Urinary bladder (tissue), 4 donors: ENCODE data around the gene GET3. TPM values are rescaled to one million over a fixed set of nuclear protein-coding genes. Genes with fewer than 3 reads are reported as not detected.
A peak's percentile ranks its signal among the peaks of the same experiment; 100 is the strongest.

Experiments used
- DNase-seq: peaks from one replicate; pipeline ENCODE4 v3.0.0-alpha.2; 2015; ENCODE audit errors: extremely low spot score
- H3K27ac ChIP-seq: one replicate; pipeline ENCODE4 v1.5.1; 2013; ENCODE audit warnings: low read depth, mild to moderate bottlenecking, moderate library complexity
- H3K36me3 ChIP-seq: one replicate; pipeline ENCODE4 v1.6.1; 2013; ENCODE audit warnings: mild to moderate bottlenecking, moderate library complexity; ENCODE audit not compliant: insufficient read depth
- H3K4me1 ChIP-seq: one replicate; pipeline ENCODE4 v1.6.1; 2013; ENCODE audit warnings: mild to moderate bottlenecking, moderate library complexity; ENCODE audit not compliant: insufficient read depth
- H3K4me3 ChIP-seq: one replicate; pipeline ENCODE4 v1.5.1; 2013; ENCODE audit warnings: low read depth, low read length
- WGBS: extraction: QIAGEN DNeasy Blood & Tissue Kit; methylation state at CpG from one replicate; pipeline ENCODE4 v1.1.7; 2013; 5-methylcytosine and 5-hydroxymethylcytosine counted together
- polyA plus RNA-seq: library from polyadenylated mRNA; stranded (reverse); fragments of 200-250 nt; gene quantifications from one replicate; pipeline ENCODE4 v1.2.3, GENCODE V29; 2013
- total RNA-seq: library from RNA; depleted of rRNA; stranded (reverse); fragments of >200 nt; gene quantifications from one replicate; pipeline ENCODE4 v1.2.3, GENCODE V29; 2014
- donor health status: healthy with polysubstance abuse.
- donor health status: healthy.

The GET3 gene
- total and polyA plus RNA-seq, 2 donors, result 22.7 to 84.4 TPM

DNA sequence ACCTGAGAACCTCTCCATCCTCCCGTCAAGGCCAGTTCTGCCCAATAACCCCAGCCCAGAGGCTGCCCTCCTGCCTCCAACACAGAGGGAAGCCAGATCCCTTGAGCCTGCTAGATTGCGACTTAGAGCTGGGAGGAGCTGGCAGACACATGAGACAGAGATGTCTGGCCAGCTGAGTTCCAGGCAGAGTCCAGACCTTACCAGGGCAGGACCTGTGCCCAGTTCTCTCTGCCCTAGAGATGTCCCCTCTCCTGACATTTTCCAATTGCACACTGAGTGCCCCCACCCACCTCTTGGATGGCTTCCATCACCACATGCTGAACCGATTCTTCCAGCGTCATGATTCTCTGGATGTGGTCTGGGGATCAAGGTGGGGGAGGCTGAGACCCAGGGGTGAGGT lies 35.0 kb downstream of the GET3 start:
- 74% methylated on average over 4 of the region's 4 CpGs for WGBS
- H3K4me3 ChIP-seq, result no peak overlapping the region
- no peaks in the 10 kb centered on the region for H3K36me3 ChIP-seq
- H3K27ac ChIP-seq, result no peak overlapping the region
- H3K4me1 ChIP-seq, result no peaks in the 10 kb centered on the region
- DNase-seq, result no peak

GRCh38 chr19:12773571-12773970 lies 36.3 kb downstream of the GET3 start:
- Histone ChIP-seq H3K4me1 (no peaks in the 10 kb centered on the region), H3K36me3 (no peaks in the 10 kb centered on the region), H3K4me3 (no peak overlapping the region), H3K27ac (no peak overlapping the region)
- no peak for DNase-seq
- WGBS, result 76% methylated on average over 2 of the region's 2 CpGs

DNA sequence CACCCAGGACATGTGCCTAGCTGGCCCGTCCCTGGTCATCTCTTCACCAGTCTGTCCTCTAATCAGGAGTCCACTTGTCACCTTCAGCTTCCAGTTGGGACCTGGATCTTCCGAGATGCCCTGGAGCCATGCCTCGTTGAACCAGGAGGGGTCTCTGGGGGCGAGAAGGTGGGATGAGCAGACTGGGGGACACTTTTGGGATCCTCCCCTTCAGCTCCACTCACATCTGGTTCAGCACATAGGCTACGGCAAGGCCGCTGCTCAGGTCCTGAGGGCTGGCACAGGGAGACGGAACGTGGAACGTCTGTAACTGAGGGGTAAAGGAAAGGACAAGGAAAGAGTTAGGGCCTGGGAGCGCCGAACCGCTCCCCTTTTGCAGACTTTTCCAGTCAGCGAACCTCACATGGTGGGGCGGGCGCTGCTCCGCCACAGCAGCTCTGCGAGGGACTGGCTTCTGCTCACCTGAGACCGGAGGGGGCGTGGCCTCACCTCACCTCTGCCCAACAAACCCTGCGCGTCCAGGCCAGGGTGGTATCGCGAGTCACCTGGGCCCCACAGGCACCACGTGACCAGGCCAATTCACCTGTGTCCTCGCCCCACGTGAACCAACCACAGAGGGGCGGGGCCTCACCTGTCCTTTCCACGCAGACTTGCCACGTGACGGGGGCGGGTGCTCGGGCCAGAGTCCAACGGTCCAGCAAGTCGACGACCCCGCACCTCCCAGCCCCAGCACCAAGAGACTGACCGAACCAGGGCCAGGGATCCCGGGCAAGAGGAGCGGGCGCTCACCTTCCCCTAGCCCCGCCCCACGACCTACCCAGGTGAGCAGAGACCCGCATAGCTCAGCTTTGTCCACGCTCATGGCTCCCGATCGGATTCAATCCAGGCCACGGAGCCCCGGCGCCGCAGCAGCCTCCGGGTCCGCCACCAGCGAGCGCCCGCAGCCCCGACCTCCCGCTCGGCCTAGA lies 37.6 kb downstream of the GET3 start, which contains the start of gene HOOK2:
Gene HOOK2 (minus strand): TSS at position 965 of the 968 bp plus-strand sequence. CDS start 103 bp downstream, at position 862.
- no peaks in the 10 kb centered on the region for H3K36me3 ChIP-seq
- 16% methylated on average over 58 of the region's 58 CpGs for WGBS
- H3K4me1 ChIP-seq, result no peaks in the 10 kb centered on the region
- H3K27ac ChIP-seq, result peak within 1 kb of the TSS; percentile 85
- DNase-seq, result no peak
- peak within 1 kb of the TSS; percentile 48 for H3K4me3 ChIP-seq

DNA sequence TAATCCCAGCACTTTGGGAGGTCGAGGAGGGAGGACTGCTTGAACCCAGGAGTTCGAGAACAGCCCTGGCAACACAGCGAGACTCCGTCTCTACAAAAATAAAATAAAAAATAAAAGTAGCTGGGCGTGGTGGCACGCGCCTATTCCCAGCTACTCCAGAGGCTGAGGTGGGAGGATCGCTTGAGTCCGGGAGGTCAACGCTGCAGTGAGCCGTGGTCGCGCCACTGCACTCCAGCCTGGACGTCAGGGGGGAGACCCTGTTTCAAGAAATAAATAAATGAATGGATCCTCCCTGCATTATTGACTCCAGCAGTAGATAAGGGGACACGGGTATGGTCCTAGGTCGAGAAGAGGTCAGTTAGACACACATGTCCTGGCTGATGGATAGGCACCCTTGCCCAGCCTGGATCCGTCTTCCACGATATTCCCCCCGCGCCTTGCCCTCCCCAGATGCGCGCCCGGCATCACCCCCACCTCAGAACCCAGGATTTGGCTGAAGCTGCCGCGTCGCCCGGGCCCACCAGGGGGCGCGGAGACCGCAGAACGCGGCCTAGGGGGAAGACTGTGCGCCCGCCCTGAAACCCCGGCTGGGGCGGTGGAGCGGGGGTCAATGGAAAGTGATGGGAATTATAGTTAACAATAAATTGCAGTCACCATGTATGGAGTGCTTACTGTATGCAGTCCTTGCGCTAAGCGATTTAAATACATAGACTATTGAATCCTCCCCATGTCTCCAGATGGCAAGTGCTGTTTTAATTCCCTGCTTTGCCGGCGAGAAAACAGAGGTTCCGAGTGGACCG lies 40.1 kb downstream of the GET3 start:
- Histone ChIP-seq H3K4me1 (no peaks in the 10 kb centered on the region), H3K27ac (peak overlapping the region; percentile 65), H3K4me3 (peak overlapping the region; percentile 45), H3K36me3 (no peaks in the 10 kb centered on the region)
- no peak for DNase-seq
- 9% methylated on average over 43 of the region's 43 CpGs for WGBS

DNA sequence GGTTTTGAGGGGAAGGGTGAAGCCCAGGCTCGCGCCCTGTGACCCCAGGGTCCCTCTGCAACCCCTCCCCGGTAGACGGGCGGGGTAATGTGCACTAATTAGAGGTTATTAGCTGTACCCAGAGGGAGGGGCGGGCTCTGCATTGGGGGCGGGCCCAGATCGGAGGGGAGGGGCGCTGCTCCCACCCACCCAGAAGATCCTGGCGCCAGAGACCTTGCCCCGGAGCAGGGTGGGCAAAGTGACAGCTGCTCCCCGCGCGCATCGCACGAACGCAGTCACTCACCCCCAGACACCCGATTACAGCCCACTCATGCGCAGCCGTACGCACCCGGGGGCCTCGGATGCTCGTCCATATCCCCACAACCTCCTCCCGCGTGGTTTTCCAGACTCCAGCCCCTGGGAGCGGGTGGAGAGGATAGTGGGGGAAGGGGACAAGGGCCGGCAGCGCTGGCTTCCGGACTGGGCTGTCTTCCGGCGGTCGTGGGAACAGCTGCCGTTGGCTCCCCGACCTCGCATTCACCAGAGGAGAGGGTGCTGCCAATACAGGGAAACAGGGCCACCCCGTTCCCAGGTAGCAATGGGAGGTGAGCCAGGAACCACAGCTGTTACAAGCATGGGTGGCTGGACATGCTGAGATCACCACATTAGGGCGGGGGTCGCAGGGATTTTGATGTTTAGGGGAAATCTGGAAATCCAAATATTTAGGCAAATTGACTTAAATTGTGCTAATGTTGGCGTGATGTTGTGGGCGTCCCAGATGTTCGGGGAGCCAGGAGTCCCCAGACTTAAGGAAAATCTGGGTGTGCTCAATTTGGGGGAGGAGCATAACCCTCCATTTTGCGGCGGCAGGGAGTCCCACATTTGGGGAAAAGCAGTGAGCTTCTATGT lies 41.0 kb downstream of the GET3 start:
- Histone ChIP-seq H3K4me1 (no peaks in the 10 kb centered on the region), H3K36me3 (no peaks in the 10 kb centered on the region), H3K4me3 (peak overlapping the region; percentile 45), H3K27ac (peak overlapping the region; percentile 65)
- DNase-seq, result no peak
- under 1% methylated on average over 44 of the region's 44 CpGs for WGBS

DNA sequence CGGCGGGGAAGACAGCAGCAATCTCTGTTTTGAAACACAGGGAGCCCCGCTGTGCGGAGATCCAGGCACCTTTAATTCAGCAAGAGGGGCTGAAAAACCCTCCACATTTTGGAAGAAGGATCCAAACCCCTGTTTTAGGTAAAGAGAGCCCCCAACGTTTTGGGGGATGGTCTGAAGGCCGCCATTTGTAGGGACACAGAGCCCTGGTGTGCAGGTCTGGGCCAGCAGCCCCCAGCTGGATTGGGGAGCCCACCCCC lies 41.5 kb downstream of the GET3 start:
- peak overlapping the region; percentile 65 for H3K27ac ChIP-seq
- no peaks in the 10 kb centered on the region for H3K4me1 ChIP-seq
- DNase-seq, result no peak
- WGBS, result 24% methylated on average over 6 of the region's 6 CpGs
- no peaks in the 10 kb centered on the region for H3K36me3 ChIP-seq
- H3K4me3 ChIP-seq, result no peak overlapping the region

- Histone ChIP-seq H3K36me3 (no peaks in the 10 kb centered on the region), H3K4me1 (no peaks in the 10 kb centered on the region), H3K27ac (peak overlapping the region; percentile 65), H3K4me3 (no peak overlapping the region)
- 47% methylated on average over 15 of the region's 15 CpGs for WGBS
- no peak for DNase-seq
Observed at GRCh38 chr19:12779162-12779993, 42.1 kb downstream of the GET3 start.

- DNase-seq, result no peak
- Histone ChIP-seq H3K27ac (peak overlapping the region; percentile 91), H3K4me1 (no peaks in the 10 kb centered on the region), H3K36me3 (no peaks in the 10 kb centered on the region), H3K4me3 (peak overlapping the region; percentile 39)
- 3% methylated on average over 12 of the region's 12 CpGs for WGBS
Observed at GRCh38 chr19:12782174-12782423, 44.8 kb downstream of the GET3 start.

GRCh38 chr19:12782424-12783290 lies 45.4 kb downstream of the GET3 start:
- Histone ChIP-seq H3K4me3 (peak overlapping the region; percentile 39), H3K4me1 (no peaks in the 10 kb centered on the region), H3K27ac (peak overlapping the region; percentile 91), H3K36me3 (no peaks in the 10 kb centered on the region)
- no peak for DNase-seq
- 1% methylated on average over 88 of the region's 88 CpGs for WGBS

DNA sequence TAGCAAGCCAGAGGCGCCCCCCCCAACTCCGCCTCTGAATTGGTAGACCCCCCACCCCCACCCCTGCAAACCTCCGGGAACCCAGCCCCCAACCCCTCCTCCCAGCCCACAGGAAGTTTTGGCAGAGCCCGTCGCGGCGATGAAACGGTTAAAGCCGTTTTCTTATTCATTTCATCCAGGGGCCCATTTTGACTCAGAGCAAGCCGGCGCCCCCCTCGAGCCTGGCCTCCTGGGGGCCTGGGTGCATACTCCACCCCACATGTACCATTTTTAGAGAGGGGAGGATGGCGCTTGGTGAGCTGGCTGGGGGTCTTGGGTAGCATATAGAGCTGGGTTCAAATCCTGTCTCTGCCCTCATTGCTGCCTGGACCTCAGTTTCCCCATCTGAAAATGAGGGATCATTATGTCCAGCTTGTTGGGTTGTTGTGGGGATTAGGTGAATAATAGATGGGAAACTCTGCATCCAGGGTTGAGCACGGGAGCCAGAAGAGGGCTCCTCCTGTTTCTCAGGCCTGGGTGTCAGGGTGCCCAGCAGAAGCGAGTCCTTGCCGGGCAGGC lies 46.1 kb downstream of the GET3 start:
- no peaks in the 10 kb centered on the region for H3K36me3 ChIP-seq
- H3K4me3 ChIP-seq, result peak overlapping the region; percentile 39
- no peak for DNase-seq
- H3K4me1 ChIP-seq, result no peaks in the 10 kb centered on the region
- WGBS, result 12% methylated on average over 16 of the region's 16 CpGs
- H3K27ac ChIP-seq, result peak overlapping the region; percentile 91

DNA sequence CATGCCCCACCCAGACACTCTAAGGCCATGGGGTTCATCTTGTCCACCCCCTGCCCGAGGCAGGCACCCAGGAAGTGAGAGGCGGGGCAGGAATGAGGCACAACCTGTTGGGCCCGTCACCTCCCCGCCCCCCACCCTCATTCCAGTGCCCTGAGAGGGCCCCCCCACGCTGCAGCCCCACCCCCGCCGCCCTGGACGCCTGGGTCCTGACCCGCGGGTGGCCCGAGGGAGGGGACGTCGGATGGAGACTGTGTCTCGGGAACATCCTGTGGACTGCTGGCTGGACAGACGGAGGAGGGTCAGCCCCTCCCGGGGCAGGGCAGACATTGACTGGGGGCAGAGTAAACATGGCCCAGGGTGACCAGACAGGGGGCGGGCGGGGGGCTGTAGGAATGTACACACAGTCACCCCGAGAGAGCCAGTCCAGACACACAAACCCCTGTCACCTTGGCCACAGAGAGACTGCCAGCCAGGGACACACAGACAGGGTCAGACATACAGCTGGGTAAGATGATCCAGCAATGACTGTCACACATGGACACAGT lies 46.6 kb downstream of the GET3 start:
- Histone ChIP-seq H3K4me1 (no peaks in the 10 kb centered on the region), H3K27ac (peak overlapping the region; percentile 91), H3K36me3 (no peaks in the 10 kb centered on the region), H3K4me3 (no peak overlapping the region)
- no peak for DNase-seq
- WGBS, result 20% methylated on average over 19 of the region's 19 CpGs
